Thyroid gland (tissue), 4 donors: Measurements from ENCODE around the gene DNAJA3. TPM values are rescaled to one million over a fixed set of nuclear protein-coding genes. Genes with fewer than 3 reads are reported as not detected.

Experiments used
- DNase-seq, 2 donors: peaks; one replicate each; pipeline ENCODE4 v3.0.0-alpha.2; 2019
- H3K27ac ChIP-seq, 3 donors: fragments of 200-600 bp; sonication (generic); 1 replicate in 2 of 3; 2 replicates in 1 of 3; pipeline ENCODE4 v1.5.1; 2016 to 2019; ENCODE audit warnings: mild to moderate bottlenecking in 1 of 3, moderate library complexity in 1 of 3
- H3K27me3 ChIP-seq: fragments of 200-600 bp; sonication (generic); one replicate; pipeline ENCODE4 v1.5.1; 2019
- H3K36me3 ChIP-seq, 2 donors: fragments of 200-600 bp; sonication (generic); one replicate each; pipeline ENCODE4 v1.5.1; 2016 to 2019
- H3K4me1 ChIP-seq, 2 donors: fragments of 200-600 bp; sonication (generic); one replicate each; pipeline ENCODE4 v1.5.1; 2017 to 2019
- H3K4me3 ChIP-seq, 3 donors: fragments of 200-600 bp; sonication (generic); replicated peaks in 1 of 3; 1 replicate in 2 of 3; 2 replicates in 1 of 3; pipeline ENCODE4 v1.5.1; 2016; ENCODE audit warnings: mild to moderate bottlenecking in 1 of 3
- H3K9me3 ChIP-seq: fragments of 200-600 bp; sonication (generic); one replicate; pipeline ENCODE4 v1.5.1; 2017
- CTCF ChIP-seq, 6 experiments: fragments of 200-600 bp in 3 of 6; fragments of 450-650 bp in 3 of 6; sonication (generic) in 3 of 6; IDR thresholded peaks; one replicate each; pipeline ENCODE4 v1.5.1; 2016 to 2019; ENCODE audit warnings: antibody characterized with exemption in 6 of 6, mild to moderate bottlenecking in 2 of 6, inconsistent platforms in 1 of 6, moderate library complexity in 1 of 6
- POLR2A ChIP-seq, 2 donors: fragments of 450-650 bp; IDR thresholded peaks; one replicate each; pipeline ENCODE4 v1.6.1; 2017; ENCODE audit warnings: antibody characterized with exemption in 2 of 2, mild to moderate bottlenecking in 2 of 2, moderate library complexity in 1 of 2
- WGBS, 2 donors: methylation state at CpG; one replicate each; pipeline ENCODE4 v1.1.5; 2017; 5-methylcytosine and 5-hydroxymethylcytosine counted together
- intact Hi-C: fragments of 100-400 bp; cut with DNase I; formaldehyde crosslinking; loops from one replicate; pipeline ENCODE4 v1.15.1; 2023
- total RNA-seq, 4 donors: library from RNA; depleted of rRNA; stranded (reverse); fragments of >200 nt; gene quantifications; one replicate each; pipeline ENCODE4 v1.2.3, GENCODE V29; 2016

Gene DNAJA3
- total RNA-seq, 4 donors from 2014 or later = 41.0 to 61.0 (median 51.0) TPM

GRCh38 chr16:4460936-4461249, 35.2 kb downstream of the DNAJA3 start:
- TF ChIP-seq POLR2A (IDR thresholded peaks at IDR 0.05) (no peak), CTCF (IDR thresholded peaks at IDR 0.05) (no peak)
- intact Hi-C loops = no loop called here
- no peaks in the 10 kb centered on the region for H3K4me1 ChIP-seq

GRCh38 chr16:4461250-4462085, 35.8 kb downstream of the DNAJA3 start:
- WGBS, 2 donors = 90 to 92% methylated on average over 2 to 14 of the region's 27 CpGs
- no peak for DNase-seq
- no peak overlapping the region for H3K4me3 ChIP-seq
- intact Hi-C loops = no loop called here
- H3K9me3 ChIP-seq = no peaks in the 10 kb centered on the region
- H3K36me3 ChIP-seq = peaks cover 21 to 47% of the 10 kb centered on the region in 2 donors
- no peaks in the 10 kb centered on the region for H3K4me1 ChIP-seq
- no peaks in the 10 kb centered on the region for H3K27me3 ChIP-seq
- TF ChIP-seq CTCF (IDR thresholded peaks at IDR 0.05) = no peak
- TF ChIP-seq POLR2A (IDR thresholded peaks at IDR 0.05) = no peak
- no peak overlapping the region for H3K27ac ChIP-seq

More at GRCh38 chr16:4460936-4461249, 35.2 kb downstream of the DNAJA3 start:
- WGBS, 2 donors = 91 to 93% methylated on average over 4 to 5 of the region's 5 CpGs
- Histone ChIP-seq H3K27ac (no peak overlapping the region), H3K27me3 (no peaks in the 10 kb centered on the region), H3K9me3 (no peaks in the 10 kb centered on the region), H3K4me3 (no peak overlapping the region), H3K36me3 (peaks cover 22 to 46% of the 10 kb centered on the region in 2 donors)
- no peak for DNase-seq

- no peak for DNase-seq
- no peaks in the 10 kb centered on the region for H3K9me3 ChIP-seq
- TF ChIP-seq CTCF (IDR thresholded peaks at IDR 0.05) (no peak), POLR2A (IDR thresholded peaks at IDR 0.05) (no peak)
- H3K27me3 ChIP-seq = no peaks in the 10 kb centered on the region
- peaks cover 20 to 37% of the 10 kb centered on the region in 2 donors for H3K36me3 ChIP-seq
- intact Hi-C loops = no loop called here
- 92 to 93% methylated on average over 20 to 22 of the region's 22 CpGs for WGBS, 2 donors
- no peak overlapping the region for H3K4me3 ChIP-seq
- H3K27ac ChIP-seq = no peak overlapping the region
- H3K4me1 ChIP-seq = no peaks in the 10 kb centered on the region
These were observed 38.0 kb downstream of the DNAJA3 start for GRCh38 chr16:4463522-4464163.

- H3K27me3 ChIP-seq = no peaks in the 10 kb centered on the region
These were observed 40.5 kb downstream of the DNAJA3 start for GRCh38 chr16:4465977-4466779.

More at GRCh38 chr16:4465977-4466779, 40.5 kb downstream of the DNAJA3 start:
- Histone ChIP-seq H3K4me1 (no peaks in the 10 kb centered on the region), H3K36me3 (peaks cover 25 to 40% of the 10 kb centered on the region in 2 donors), H3K27ac (no peak overlapping the region), H3K9me3 (no peaks in the 10 kb centered on the region), H3K4me3 (no peak overlapping the region)
- peak in 1 of 2 donors; percentile 8 for DNase-seq
- intact Hi-C loops = no loop called here
- TF ChIP-seq CTCF (IDR thresholded peaks at IDR 0.05) (no peak), POLR2A (IDR thresholded peaks at IDR 0.05) (no peak)
- WGBS, 2 donors = 88 to 91% methylated on average over 23 to 29 of the region's 32 CpGs
